Thyroid gland (tissue), 4 donors: Measurements from ENCODE around the gene RMI2.

Source experiments
- CTCF ChIP-seq, 6 experiments: fragments of 200-600 bp in 3 of 6; fragments of 450-650 bp in 3 of 6; sonication (generic) in 3 of 6; IDR thresholded peaks; one replicate each; pipeline ENCODE4 v1.5.1; 2016 to 2019; ENCODE audit warnings: antibody characterized with exemption in 6 of 6, mild to moderate bottlenecking in 2 of 6, inconsistent platforms in 1 of 6, moderate library complexity in 1 of 6
- POLR2A ChIP-seq, 2 donors: fragments of 450-650 bp; IDR thresholded peaks; one replicate each; pipeline ENCODE4 v1.6.1; 2017; ENCODE audit warnings: antibody characterized with exemption in 2 of 2, mild to moderate bottlenecking in 2 of 2, moderate library complexity in 1 of 2

- TF ChIP-seq POLR2A (IDR thresholded peaks at IDR 0.05) (no peak), CTCF (IDR thresholded peaks at IDR 0.05) (no peak)
Measured at GRCh38 chr16:11323551-11324336, 21.5 kb upstream of the RMI2 start.
